SK-N-SH (cell line): ENCODE measurements around the gene HYAL1. TPM values are rescaled to one million over a fixed set of nuclear protein-coding genes. Genes with fewer than 3 reads are reported as not detected.

Experiments used
- CTCF ChIA-PET: fragments of 300-600, 350-600 bp; formaldehyde crosslinking; extraction: SDS; loops from one replicate; lab custom pipeline; 2021; lab: Yijun Ruan, JAX
- POLR2A ChIA-PET: fragments of 350-600 bp; sonication (Branson Sonifier 250); formaldehyde crosslinking; extraction: SDS; loops from one replicate; lab custom pipeline; 2020; ENCODE audit warnings: antibody characterized with exemption, inconsistent platforms; lab: Yijun Ruan, JAX
- DNase-seq: peaks from one replicate; pipeline ENCODE4 v3.0.0; 2012
- H2AFZ ChIP-seq: fragments of 200-600 bp; sonication (generic); 2 replicates; pipeline ENCODE4 v1.8.1; 2016; ENCODE audit warnings: antibody characterized with exemption, mild to moderate bottlenecking, low read depth
- H3F3A ChIP-seq: fragments of 200-600 bp; sonication (generic); replicated peaks from 2 replicates; pipeline ENCODE3; 2016; ENCODE audit warnings: antibody characterized with exemption, mild to moderate bottlenecking; ENCODE audit not compliant: insufficient read depth
- H3K27ac ChIP-seq, 2 experiments: fragments of 200-500 bp in 1 of 2; fragments of 200-600 bp in 1 of 2; sonication (Bioruptor generic) in 1 of 2; sonication (generic), shearing (Covaris generic) in 1 of 2; 2 replicates each; pipeline versions ENCODE4 v1.5.1 to v1.6.1; 2014 to 2016; ENCODE audit warnings: low read depth in 2 of 2, inconsistent platforms in 1 of 2, low read length in 1 of 2, mild to moderate bottlenecking in 1 of 2, mixed read lengths in 1 of 2
- H3K27me3 ChIP-seq: fragments of 200-600 bp; sonication (generic), shearing (Covaris generic); 2 replicates; pipeline ENCODE4 v1.6.1; 2016; ENCODE audit warnings: mixed run types; ENCODE audit not compliant: insufficient read depth
- H3K36me3 ChIP-seq, 2 experiments: fragments of 200-500 bp in 1 of 2; fragments of 200-600 bp in 1 of 2; sonication (Bioruptor generic) in 1 of 2; sonication (generic) in 1 of 2; replicated peaks in 1 of 2; 2 replicates each; pipeline versions ENCODE3 to v1.5.1; 2014 to 2016; ENCODE audit warnings: low read length in 1 of 2, mild to moderate bottlenecking in 1 of 2; ENCODE audit not compliant: insufficient read depth in 2 of 2, control insufficient read depth in 1 of 2
- H3K4me1 ChIP-seq, 2 experiments: fragments of 200-500 bp in 1 of 2; fragments of 200-600 bp in 1 of 2; sonication (Bioruptor generic) in 1 of 2; sonication (generic), shearing (Covaris generic) in 1 of 2; 2 replicates each; pipeline versions ENCODE4 v1.5.1 to v1.6.1; 2014 to 2016; ENCODE audit warnings: low read depth in 1 of 2, low read length in 1 of 2, mixed run types in 1 of 2; ENCODE audit not compliant: insufficient read depth in 2 of 2, control insufficient read depth in 1 of 2
- H3K4me2 ChIP-seq: fragments of 200-600 bp; sonication (generic), shearing (Covaris generic); 2 replicates; pipeline ENCODE4 v1.6.1; 2017; ENCODE audit warnings: mixed run types
- H3K4me3 ChIP-seq, 2 experiments: fragments of 200-500 bp in 1 of 2; fragments of 200-600 bp in 1 of 2; sonication (Bioruptor generic) in 1 of 2; sonication (generic), shearing (Covaris generic) in 1 of 2; 2 replicates each; pipeline versions ENCODE4 v1.5.1 to v1.8.1; 2014 to 2016; ENCODE audit warnings: low read depth in 2 of 2, inconsistent platforms in 1 of 2, low read length in 1 of 2, mild to moderate bottlenecking in 1 of 2, mixed read lengths in 1 of 2, moderate library complexity in 1 of 2
- H3K79me2 ChIP-seq: fragments of 200-600 bp; sonication (generic); 2 replicates; pipeline ENCODE4 v1.8.1; 2017; ENCODE audit warnings: mild to moderate bottlenecking; ENCODE audit not compliant: insufficient read depth
- H3K9ac ChIP-seq: fragments of 200-600 bp; sonication (generic); 2 replicates; pipeline ENCODE4 v1.6.1; 2017; ENCODE audit warnings: mixed run types
- H3K9me2 ChIP-seq: fragments of 200-600 bp; sonication (generic); 2 replicates; pipeline ENCODE4 v1.6.1; 2017; ENCODE audit warnings: mixed run types
- H3K9me3 ChIP-seq: fragments of 200-600 bp; sonication (generic); 2 replicates; pipeline ENCODE4 v1.6.1; 2017; ENCODE audit warnings: mixed run types, mild to moderate bottlenecking, moderate library complexity
- H4K20me1 ChIP-seq: fragments of 200-600 bp; sonication (generic); 2 replicates; pipeline ENCODE4 v1.6.1; 2017; ENCODE audit warnings: mild to moderate bottlenecking, mixed run types; ENCODE audit not compliant: insufficient read depth
- EZH2phosphoT487 ChIP-seq: fragments of 200-600 bp; sonication (generic); IDR thresholded peaks from 2 replicates; pipeline ENCODE4 v1.6.1; 2017; ENCODE audit warnings: low read depth, mixed run types, mild to moderate bottlenecking, antibody characterized with exemption, moderate library complexity, borderline replicate concordance
- FOSL2 ChIP-seq: IDR thresholded peaks from 2 replicates; pipeline ENCODE4 v1.4.0; 2012; ENCODE audit warnings: low read depth, mild to moderate bottlenecking, moderate library complexity, borderline replicate concordance
- GABPA ChIP-seq: IDR thresholded peaks from 2 replicates; pipeline ENCODE4 v1.4.0; 2012; ENCODE audit warnings: low read depth, mild to moderate bottlenecking
- GATA2 ChIP-seq: sonication (generic); formaldehyde crosslinking; IDR thresholded peaks from 2 replicates; pipeline ENCODE4 v1.5.0; 2020; ENCODE audit warnings: mild to moderate bottlenecking, missing genetic modification reagents
- MXI1 ChIP-seq: IDR thresholded peaks from 2 replicates; pipeline ENCODE4 v1.6.1; 2012; ENCODE audit warnings: mild to moderate bottlenecking, low read depth, low read length, improper control_type of control experiment
- NFIC ChIP-seq: IDR thresholded peaks from 2 replicates; pipeline ENCODE4 v1.4.0; 2012; ENCODE audit warnings: borderline replicate concordance
- TAF1 ChIP-seq: IDR thresholded peaks from 2 replicates; pipeline ENCODE4 v1.6.1; 2012; ENCODE audit warnings: low read depth, mild to moderate bottlenecking, low read length, moderate library complexity, borderline replicate concordance
- TCF12 ChIP-seq: IDR thresholded peaks from 2 replicates; pipeline ENCODE4 v1.4.0; 2012
- TEAD4 ChIP-seq: IDR thresholded peaks from 2 replicates; pipeline ENCODE4 v1.4.0; 2012; ENCODE audit warnings: mild to moderate bottlenecking, borderline replicate concordance; ENCODE audit not compliant: insufficient read depth
- WGBS: methylation state at CpG from one replicate; pipeline ENCODE4 v1.1.6; 2017; ENCODE audit warnings: low lambda C conversion rate; 5-methylcytosine and 5-hydroxymethylcytosine counted together
- polyA plus RNA-seq, 3 experiments: library from polyadenylated mRNA; depleted of rRNA; stranded (reverse); fragments of >200 nt; gene quantifications; 2 replicates each; pipeline ENCODE4 v1.2.3, GENCODE V29; 2012
- TF ChIP-seq, protein P1 (sequence below): IDR thresholded peaks from 2 replicates; pipeline ENCODE4 v1.4.0; 2012; ENCODE audit warnings: low read depth, borderline replicate concordance
- TF ChIP-seq, protein P2 (sequence below): fragments of 150-350 bp; IDR thresholded peaks from 2 replicates; pipeline ENCODE4 v1.6.1; 2016; ENCODE audit warnings: mild to moderate bottlenecking, low read depth, low read length

The HYAL1 gene
- polyA plus RNA-seq, 1 of the 3 experiments (the other 2 are of a cell fraction), result 0.30 TPM

DNA sequence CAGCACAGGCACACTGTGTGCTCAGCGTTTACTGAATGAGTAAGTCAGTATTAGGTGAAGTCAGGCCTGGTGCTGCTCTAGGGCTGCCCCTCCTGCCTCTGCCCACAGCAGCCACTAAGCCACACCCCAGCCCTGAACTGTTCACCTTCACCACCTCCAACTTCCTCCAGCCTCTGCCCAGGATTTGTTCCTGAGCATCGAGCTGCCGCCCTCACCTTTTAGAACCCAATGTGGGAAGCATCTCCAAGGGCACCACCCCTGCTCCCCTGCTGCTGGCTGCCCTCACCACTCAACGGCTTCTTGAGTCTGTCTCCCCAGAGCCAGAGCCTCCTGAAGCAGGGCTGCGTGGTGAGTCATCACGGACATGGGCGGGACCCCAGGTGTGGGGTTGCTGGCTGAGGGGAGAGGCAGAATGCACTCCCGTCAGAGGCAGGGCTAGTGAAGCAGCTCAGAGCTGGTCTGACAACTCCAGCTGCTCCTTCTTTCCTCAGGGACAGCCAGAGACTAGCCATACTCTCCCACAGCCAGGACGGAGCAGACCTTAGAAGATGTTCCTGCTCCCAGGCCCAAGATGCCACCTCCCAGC lies 13.4 kb upstream of the HYAL1 start:
- no peaks in the 10 kb centered on the region for H3K9me3 ChIP-seq
- H3F3A ChIP-seq, result peaks cover 9% of the 10 kb centered on the region
- no peak overlapping the region for H3K27ac ChIP-seq
- POLR2A ChIA-PET, result no interaction called here
- peaks cover 0 to 29% of the 10 kb centered on the region in 2 experiments; a peak in 2 of 4 replicates for H3K4me1 ChIP-seq
- H3K9me2 ChIP-seq, result no peaks in the 10 kb centered on the region
- H3K9ac ChIP-seq, result no peak overlapping the region
- DNase-seq, result no peak
- 64% methylated on average over 3 of the region's 9 CpGs for WGBS
- peaks cover 39% of the 10 kb centered on the region for H3K79me2 ChIP-seq
- no peak overlapping the region for H3K4me3 ChIP-seq
- CTCF ChIA-PET, result interaction anchor here (1.4 to 5.9 kb wide), 2 partner anchors 10 to 15 kb away, joined by 4 to 45 read pairs; partner anchors contain the start of genes HYAL1, HYAL3 and NAA80
- H3K36me3 ChIP-seq, result peaks cover 15 to 30% of the 10 kb centered on the region in 2 experiments
- no peak for TF ChIP-seq TAF1
- TF ChIP-seq NFIC, result no peak
- no peak for TF ChIP-seq MXI1
- no peak for TF ChIP-seq GATA2 (CRISPR knock-in tag)
- TF ChIP-seq, protein P1, sequence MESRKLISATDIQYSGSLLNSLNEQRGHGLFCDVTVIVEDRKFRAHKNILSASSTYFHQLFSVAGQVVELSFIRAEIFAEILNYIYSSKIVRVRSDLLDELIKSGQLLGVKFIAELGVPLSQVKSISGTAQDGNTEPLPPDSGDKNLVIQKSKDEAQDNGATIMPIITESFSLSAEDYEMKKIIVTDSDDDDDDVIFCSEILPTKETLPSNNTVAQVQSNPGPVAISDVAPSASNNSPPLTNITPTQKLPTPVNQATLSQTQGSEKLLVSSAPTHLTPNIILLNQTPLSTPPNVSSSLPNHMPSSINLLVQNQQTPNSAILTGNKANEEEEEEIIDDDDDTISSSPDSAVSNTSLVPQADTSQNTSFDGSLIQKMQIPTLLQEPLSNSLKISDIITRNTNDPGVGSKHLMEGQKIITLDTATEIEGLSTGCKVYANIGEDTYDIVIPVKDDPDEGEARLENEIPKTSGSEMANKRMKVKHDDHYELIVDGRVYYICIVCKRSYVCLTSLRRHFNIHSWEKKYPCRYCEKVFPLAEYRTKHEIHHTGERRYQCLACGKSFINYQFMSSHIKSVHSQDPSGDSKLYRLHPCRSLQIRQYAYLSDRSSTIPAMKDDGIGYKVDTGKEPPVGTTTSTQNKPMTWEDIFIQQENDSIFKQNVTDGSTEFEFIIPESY, result no peak
- no peak for TF ChIP-seq TEAD4
- TF ChIP-seq EZH2phosphoT487, result no peak
- no peak for TF ChIP-seq FOSL2
- no peak for TF ChIP-seq TCF12
- TF ChIP-seq, all 33 proteins: peak for 0
- H3K27me3 ChIP-seq, result no peaks in the 10 kb centered on the region
- no peaks in the 10 kb centered on the region for H4K20me1 ChIP-seq
- H3K4me2 ChIP-seq, result 0 out of 2 replicates have a peak overlapping the region, but pooled peaks have one; percentile 11
- H2AFZ ChIP-seq, result no peak overlapping the region

DNA sequence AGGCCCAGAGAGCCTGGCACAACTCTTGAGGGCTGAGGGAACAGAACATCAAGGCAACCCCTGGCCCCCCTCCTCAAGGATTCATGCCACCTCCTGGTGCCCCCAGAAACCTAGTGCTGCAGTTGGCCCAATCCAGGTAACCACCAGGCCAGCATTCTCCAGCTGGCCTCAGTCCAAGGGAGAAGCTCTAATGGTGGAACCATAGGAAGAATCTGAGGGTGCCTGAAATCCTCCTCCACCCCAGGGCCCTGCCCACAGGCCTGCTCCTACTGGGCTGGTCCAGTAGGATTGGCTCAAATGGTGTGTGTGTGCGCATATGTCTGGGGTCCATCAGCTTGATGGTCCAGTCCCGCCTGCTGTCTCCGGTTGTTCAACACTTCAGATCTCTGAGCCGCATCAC lies 11.4 kb upstream of the HYAL1 start:
- peaks cover 0 to 21% of the 10 kb centered on the region in 2 experiments; a peak in 1 of 4 replicates for H3K4me1 ChIP-seq
- no peaks in the 10 kb centered on the region for H3K9me3 ChIP-seq
- H3K4me3 ChIP-seq, result no peak overlapping the region
- no peaks in the 10 kb centered on the region for H4K20me1 ChIP-seq
- no peak overlapping the region for H3K9ac ChIP-seq
- no peak overlapping the region for H2AFZ ChIP-seq
- POLR2A ChIA-PET, result interaction anchor here (1.0 to 1.5 kb wide), 3 partner anchors 13 to 254 kb away, joined by 4 read pairs; partner anchors contain the start of genes HEMK1, HYAL3, NAA80 and TUSC2
- H3K9me2 ChIP-seq, result no peaks in the 10 kb centered on the region
- CTCF ChIA-PET, result interaction anchor here (0.8 to 1.0 kb wide), 2 partner anchors 9 to 123 kb away, joined by 3 read pairs; no protein-coding TSS in a partner anchor
- no peaks in the 10 kb centered on the region for H3K27me3 ChIP-seq
- WGBS, result 100% methylated on average over 3 of the region's 4 CpGs
- TF ChIP-seq, protein P2, sequence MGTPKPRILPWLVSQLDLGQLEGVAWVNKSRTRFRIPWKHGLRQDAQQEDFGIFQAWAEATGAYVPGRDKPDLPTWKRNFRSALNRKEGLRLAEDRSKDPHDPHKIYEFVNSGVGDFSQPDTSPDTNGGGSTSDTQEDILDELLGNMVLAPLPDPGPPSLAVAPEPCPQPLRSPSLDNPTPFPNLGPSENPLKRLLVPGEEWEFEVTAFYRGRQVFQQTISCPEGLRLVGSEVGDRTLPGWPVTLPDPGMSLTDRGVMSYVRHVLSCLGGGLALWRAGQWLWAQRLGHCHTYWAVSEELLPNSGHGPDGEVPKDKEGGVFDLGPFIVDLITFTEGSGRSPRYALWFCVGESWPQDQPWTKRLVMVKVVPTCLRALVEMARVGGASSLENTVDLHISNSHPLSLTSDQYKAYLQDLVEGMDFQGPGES, result no peak
- TF ChIP-seq GATA2 (CRISPR knock-in tag) (no peak), TAF1 (no peak), EZH2phosphoT487 (no peak), GABPA (no peak), TCF12 (no peak)
- TF ChIP-seq, all 33 proteins: peak for 0
- no peak for DNase-seq
- peaks cover 11% of the 10 kb centered on the region for H3F3A ChIP-seq
- H3K79me2 ChIP-seq, result peaks cover 27% of the 10 kb centered on the region
- H3K36me3 ChIP-seq, result peaks cover 15 to 27% of the 10 kb centered on the region in 2 experiments
- H3K4me2 ChIP-seq, result no peak overlapping the region
- no peak overlapping the region for H3K27ac ChIP-seq
